ENCODE results near the gene STK39. TPM values are rescaled to one million over a fixed set of nuclear protein-coding genes. Genes with fewer than 3 reads are reported as not detected.

Gene STK39
- total RNA-seq, 1 donor from 2014 or later: 26.9 TPM

DNA sequence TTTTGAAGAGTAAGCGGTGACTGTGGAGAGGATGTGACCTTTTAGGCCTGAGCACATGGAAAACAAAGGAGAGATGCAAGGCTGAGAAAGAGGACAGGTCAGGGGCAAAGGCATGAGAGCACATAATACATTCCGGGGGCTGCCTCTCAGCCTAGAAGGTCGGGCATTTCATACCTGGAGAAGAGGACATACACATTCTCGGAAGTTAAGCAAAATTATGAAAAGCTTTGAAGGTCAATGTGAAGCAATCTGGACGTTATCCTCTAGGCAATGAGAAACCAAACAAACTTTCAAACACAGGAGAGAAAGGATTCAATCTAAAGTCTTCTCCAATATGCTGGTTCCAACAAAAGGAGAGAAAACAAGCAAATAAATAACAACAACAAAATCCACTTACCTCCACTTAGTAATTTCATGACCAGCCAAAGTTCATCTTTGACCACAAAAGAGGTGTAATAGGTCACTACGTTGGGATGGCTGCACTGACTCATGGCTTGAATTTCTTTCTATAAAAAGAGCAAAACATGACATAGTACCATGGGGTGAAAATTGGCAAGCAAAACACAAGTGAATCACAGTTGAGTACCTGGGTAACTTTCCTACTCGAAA, 80.4 kb downstream of the STK39 start:
- DNase-seq (ENCODE audit: extremely low spot score, unreplicated experiment): no peak
- H3K4me1 Mint-ChIP-seq (ENCODE audit: unreplicated experiment): peaks cover 45% of the 10 kb centered on the region
- peaks cover 26% of the 10 kb centered on the region for H3K36me3 Mint-ChIP-seq (ENCODE audit: unreplicated experiment)
- H3K4me3 Mint-ChIP-seq (ENCODE audit: unreplicated experiment): no peak overlapping the region
- no peaks in the 10 kb centered on the region for H3K9me3 Mint-ChIP-seq (ENCODE audit: unreplicated experiment)
- no peak overlapping the region for H3K27ac Mint-ChIP-seq (ENCODE audit: unreplicated experiment)
- no peaks in the 10 kb centered on the region for H3K27me3 Mint-ChIP-seq (ENCODE audit: unreplicated experiment)
- TF ChIP-seq, protein P1, sequence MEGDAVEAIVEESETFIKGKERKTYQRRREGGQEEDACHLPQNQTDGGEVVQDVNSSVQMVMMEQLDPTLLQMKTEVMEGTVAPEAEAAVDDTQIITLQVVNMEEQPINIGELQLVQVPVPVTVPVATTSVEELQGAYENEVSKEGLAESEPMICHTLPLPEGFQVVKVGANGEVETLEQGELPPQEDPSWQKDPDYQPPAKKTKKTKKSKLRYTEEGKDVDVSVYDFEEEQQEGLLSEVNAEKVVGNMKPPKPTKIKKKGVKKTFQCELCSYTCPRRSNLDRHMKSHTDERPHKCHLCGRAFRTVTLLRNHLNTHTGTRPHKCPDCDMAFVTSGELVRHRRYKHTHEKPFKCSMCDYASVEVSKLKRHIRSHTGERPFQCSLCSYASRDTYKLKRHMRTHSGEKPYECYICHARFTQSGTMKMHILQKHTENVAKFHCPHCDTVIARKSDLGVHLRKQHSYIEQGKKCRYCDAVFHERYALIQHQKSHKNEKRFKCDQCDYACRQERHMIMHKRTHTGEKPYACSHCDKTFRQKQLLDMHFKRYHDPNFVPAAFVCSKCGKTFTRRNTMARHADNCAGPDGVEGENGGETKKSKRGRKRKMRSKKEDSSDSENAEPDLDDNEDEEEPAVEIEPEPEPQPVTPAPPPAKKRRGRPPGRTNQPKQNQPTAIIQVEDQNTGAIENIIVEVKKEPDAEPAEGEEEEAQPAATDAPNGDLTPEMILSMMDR (IDR thresholded peaks at IDR 0.05): no peak

DNA sequence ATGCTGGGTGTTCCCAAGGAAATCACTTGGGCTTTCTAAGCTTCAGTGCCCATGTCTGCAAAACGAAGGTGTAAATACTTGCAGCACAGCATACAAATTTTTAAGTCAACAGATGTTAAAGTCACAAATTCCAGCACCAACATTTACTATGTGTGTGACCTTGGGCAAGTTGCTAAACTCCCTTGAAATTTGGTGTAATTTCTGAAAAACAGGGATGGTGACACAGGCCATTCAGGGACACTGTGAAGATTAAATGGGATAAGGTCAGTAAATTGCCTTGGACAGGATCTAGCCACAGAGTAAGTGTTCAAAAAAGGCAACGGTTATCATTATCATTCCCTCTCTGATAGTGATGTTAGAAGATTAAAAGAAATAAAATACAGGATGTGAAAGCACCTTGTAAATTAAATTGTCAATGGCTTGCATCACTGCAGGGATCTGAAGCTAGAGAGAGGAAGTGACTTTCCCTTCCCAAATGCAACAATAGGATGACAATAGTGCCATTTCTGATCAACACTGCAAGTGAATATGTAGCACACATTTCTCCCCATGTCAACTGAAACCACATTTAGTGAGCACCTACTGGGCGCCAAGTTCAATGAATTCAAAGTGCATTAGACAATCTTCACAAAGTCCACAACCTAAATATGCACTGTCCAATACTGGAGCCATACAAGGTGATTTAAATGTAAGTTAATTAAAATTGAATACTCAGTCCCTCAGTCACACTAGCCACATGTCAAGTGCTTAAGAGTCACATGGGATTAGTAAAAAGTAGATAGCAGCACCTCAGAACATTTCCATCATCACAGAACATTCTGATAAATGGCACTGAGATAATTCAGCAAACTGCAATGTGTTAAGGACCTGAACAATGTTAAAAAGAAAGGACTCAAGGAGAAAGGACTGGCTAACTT, 81.2 kb downstream of the STK39 start:
- Mint-ChIP-seq H3K4me3 (ENCODE audit: unreplicated experiment) (no peak overlapping the region), H3K27me3 (ENCODE audit: unreplicated experiment) (no peaks in the 10 kb centered on the region), H3K36me3 (ENCODE audit: unreplicated experiment) (peaks cover 29% of the 10 kb centered on the region)

DNA sequence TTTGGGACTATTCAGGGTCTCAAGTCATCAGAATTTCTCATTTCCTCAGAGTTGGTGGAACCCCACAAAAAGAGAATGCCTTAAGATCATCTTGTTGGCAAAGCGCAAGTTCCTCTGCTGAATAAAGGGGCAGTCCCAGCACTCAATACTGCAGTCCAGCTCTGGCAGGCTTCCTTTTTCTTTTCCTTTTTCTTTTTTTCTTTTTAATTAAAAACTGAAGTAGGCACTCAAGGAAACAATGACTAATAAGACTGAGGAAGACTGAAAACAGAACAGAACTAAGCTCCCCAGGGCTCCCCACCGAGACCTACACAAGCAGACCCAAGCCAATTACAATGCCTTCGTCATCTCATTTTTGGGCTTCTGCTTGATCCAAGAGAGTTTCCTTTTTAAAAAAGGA, 82.0 kb downstream of the STK39 start:
- Mint-ChIP-seq H3K27me3 (ENCODE audit: unreplicated experiment) (no peaks in the 10 kb centered on the region), H3K4me1 (ENCODE audit: unreplicated experiment) (peaks cover 45% of the 10 kb centered on the region), H3K9me3 (ENCODE audit: unreplicated experiment) (no peaks in the 10 kb centered on the region), H3K36me3 (ENCODE audit: unreplicated experiment) (peaks cover 26% of the 10 kb centered on the region), H3K27ac (ENCODE audit: unreplicated experiment) (peak overlapping the region; percentile 71), H3K4me3 (ENCODE audit: unreplicated experiment) (no peak overlapping the region)
- no peak for DNase-seq (ENCODE audit: extremely low spot score, unreplicated experiment)
- TF ChIP-seq, protein P1 (IDR thresholded peaks at IDR 0.05): no peak

More for the DNA sequence above, 81.2 kb downstream of the STK39 start:
- DNase-seq (ENCODE audit: extremely low spot score, unreplicated experiment): no peak
- TF ChIP-seq, protein P1 (IDR thresholded peaks at IDR 0.05): no peak
- Mint-ChIP-seq H3K4me1 (ENCODE audit: unreplicated experiment) (peaks cover 45% of the 10 kb centered on the region), H3K9me3 (ENCODE audit: unreplicated experiment) (no peaks in the 10 kb centered on the region), H3K27ac (ENCODE audit: unreplicated experiment) (peak overlapping the region; percentile 71)

- H3K27ac Mint-ChIP-seq (ENCODE audit: unreplicated experiment): no peak overlapping the region
- peaks cover 23% of the 10 kb centered on the region for H3K4me1 Mint-ChIP-seq (ENCODE audit: unreplicated experiment)
- no peaks in the 10 kb centered on the region for H3K9me3 Mint-ChIP-seq (ENCODE audit: unreplicated experiment)
- TF ChIP-seq, protein P1 (IDR thresholded peaks at IDR 0.05): no peak
- DNase-seq (ENCODE audit: extremely low spot score, unreplicated experiment): no peak
- peaks cover 34% of the 10 kb centered on the region for H3K36me3 Mint-ChIP-seq (ENCODE audit: unreplicated experiment)
- no peaks in the 10 kb centered on the region for H3K27me3 Mint-ChIP-seq (ENCODE audit: unreplicated experiment)
- no peak overlapping the region for H3K4me3 Mint-ChIP-seq (ENCODE audit: unreplicated experiment)
These were observed 86.5 kb downstream of the STK39 start for GRCh38 chr2:168160897-168161296.
